HG03457 (cell line): Measurements from ENCODE around the gene UCKL1.
"Not testable (repeated sequence)": the region's sequence is repeated elsewhere in the genome, so short reads cannot be mapped to it uniquely, and the experiment has no call there.

Experiments
- ATAC-seq: cut with Tn5 transposase; IDR thresholded peaks from one replicate; pipeline ENCODE4 v1.9.1; 2021; ENCODE audit warnings: moderate number of reproducible peaks; ENCODE audit not compliant: unreplicated experiment

UCKL1 gene

GRCh38 chr20:63960654-63961621, 4.7 kb upstream of the UCKL1 start:
- ATAC-seq, result not testable (repeated sequence)

DNA sequence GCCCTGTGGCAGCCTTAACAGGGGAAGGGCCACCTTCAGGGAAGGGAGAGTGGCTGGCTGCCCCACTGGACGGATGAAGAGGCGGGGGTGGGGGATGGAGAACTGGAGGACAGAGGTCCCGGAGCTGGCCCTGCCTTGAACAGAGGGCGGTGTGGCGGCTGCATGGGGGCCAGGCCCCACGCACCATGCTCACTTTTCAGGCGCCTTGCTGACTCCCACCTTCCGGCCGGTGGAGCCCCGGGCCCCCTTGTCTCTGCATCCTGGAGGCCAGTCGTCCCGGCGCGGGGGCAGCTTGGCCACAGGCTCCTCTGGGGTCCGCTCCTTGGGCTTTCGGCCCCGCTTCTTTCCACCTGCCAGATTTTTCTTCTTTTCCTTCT, 3.5 kb upstream of the UCKL1 start:
- no peak for ATAC-seq

- ATAC-seq, result no peak
These were observed 2.9 kb upstream of the UCKL1 start for GRCh38 chr20:63958964-63959698.

GRCh38 chr20:63958471-63958870, 2.3 kb upstream of the UCKL1 start:
- no peak for ATAC-seq

DNA sequence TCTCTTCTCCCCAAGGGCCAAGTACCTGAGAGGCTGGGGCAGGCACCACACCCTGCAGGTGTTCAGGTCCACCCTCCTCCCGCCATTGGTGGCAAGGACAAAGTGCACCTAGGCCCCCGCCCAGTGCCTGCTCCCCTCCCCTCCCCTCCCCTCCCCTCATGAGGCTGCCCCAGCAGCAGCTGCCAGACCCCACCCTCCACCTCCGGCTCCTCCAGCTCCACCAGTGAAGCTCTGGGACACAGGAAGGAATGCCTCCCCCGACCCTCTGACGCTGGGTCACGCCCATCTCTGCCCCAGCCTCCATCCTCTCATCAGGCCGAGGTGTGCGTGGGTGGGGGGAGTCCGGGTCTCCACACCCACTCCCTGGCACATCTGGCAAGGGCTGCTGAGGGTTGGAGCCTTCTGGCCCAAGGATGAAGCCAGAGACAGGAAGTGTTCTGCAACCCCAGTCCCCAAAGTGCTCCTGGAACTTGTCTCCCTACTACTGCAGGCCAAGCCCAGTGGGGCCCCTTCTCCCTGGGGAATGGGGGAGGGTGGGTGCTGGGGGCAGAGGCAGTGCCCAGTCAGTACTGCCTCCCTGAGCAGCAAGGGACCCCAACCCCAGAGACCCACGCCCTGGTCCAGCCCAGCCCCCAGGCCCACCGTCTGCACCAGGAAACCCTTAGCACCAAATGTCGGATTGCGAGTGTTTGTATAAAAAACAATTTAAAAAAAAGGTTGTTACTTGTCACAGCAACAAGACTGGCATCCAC, 1.6 kb upstream of the UCKL1 start:
- ATAC-seq, result no peak

DNA sequence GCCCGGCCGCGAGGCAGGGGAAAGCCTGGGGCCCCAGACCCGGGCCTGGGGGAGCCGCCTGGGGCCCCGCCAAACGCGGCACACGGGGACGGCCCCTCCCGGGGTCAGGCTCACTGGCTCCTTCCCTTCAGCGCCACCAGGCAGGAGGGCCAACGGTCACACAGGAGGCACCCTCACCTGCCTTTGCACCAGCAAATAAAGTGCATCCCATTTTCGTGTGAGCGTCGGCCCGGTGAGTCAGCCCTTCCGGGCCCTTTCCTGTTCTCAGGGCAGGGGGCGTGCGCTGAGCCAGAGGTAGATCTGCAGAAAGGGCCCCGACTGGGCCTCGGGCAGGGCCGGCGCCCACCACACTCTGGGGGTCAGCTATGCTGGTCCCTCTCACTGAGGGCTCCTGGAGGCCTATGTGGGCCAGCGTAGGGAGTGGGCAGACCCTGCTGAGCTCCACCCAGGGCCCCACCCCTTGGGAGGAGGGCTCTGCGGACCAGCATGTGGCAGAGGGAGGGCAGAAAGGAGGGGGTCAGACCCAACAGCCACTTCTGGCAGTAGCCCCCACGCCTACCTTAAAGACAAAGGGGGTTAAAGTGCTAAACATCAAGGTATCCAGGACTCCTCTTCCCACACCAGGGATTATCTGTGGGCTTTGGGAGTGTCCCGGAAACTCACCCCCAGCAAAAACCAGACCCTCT, 931 bp upstream of the UCKL1 start:
- no peak for ATAC-seq

GRCh38 chr20:63956664-63957003, 418 bp upstream of the UCKL1 start:
- ATAC-seq, result no peak

GRCh38 chr20:63955281-63955826, 862 bp downstream of the UCKL1 start:
- ATAC-seq, result peak; percentile 5

DNA sequence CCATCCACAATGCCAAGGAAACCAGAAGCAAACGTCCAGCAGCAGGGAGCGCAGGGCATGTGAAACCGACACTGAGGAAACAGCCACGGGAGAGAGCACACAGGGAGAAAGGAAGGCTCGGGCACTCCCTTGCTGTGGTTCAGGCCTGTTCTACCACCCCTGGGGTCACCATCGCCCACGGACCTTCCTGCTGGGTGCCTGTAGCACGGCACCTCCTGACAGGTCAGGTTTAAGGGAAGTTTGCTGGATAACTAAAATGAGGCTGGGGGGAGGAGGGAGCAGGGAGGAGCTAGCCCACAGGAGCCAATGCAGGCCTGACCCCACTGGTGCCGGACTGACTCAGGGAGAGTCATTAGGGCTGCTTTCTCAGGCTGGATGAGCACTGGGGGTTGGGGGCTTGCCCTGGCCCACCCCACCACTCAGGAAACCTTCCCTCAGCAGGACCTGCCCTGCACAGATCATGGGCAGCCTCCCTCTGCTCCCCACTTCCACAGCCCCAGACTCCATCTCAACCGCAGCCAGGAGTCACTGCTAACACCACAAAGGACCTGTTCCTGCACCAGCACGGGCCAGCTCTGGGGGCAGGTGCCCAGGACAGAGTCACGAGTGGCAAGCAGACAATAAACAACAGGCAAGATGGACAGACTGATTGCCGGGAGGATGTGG, 2.3 kb downstream of the UCKL1 start:
- no peak for ATAC-seq

DNA sequence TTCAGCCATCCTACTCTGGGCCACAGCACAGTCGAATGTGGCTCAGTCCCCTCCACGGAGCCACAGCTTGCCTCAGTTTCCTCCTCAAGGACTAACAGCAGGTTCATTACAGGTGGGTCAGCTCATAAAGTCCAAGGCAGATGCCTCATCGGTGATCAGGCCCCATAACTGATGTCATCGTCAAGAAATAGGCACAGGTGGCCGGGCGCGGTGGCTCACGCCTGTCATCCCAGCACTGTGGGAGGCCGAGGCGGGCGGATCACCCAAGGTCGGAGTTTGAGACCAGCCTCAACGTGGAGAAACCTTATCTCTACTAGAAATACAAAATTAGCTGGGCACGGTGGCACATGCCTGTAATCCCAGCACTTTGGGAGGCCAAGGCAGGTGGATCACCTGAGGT, 3.4 kb downstream of the UCKL1 start:
- ATAC-seq, result no peak

DNA sequence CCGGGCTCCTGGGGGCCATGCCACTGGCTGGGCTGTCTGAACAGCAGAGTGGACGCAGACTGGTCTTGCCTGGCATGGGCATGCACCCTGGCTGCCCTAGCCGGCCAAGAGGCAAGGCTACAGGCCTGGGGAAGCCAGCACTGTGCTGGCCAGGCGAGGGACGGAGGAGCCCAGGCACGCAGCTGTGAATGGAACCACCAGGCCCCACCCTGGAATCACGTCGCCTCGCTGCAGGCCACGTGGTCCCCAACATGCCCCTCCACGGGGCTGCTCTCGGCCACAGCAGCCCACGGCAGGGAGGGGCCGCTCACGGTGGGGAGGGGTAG, 4.0 kb downstream of the UCKL1 start:
- no peak for ATAC-seq

DNA sequence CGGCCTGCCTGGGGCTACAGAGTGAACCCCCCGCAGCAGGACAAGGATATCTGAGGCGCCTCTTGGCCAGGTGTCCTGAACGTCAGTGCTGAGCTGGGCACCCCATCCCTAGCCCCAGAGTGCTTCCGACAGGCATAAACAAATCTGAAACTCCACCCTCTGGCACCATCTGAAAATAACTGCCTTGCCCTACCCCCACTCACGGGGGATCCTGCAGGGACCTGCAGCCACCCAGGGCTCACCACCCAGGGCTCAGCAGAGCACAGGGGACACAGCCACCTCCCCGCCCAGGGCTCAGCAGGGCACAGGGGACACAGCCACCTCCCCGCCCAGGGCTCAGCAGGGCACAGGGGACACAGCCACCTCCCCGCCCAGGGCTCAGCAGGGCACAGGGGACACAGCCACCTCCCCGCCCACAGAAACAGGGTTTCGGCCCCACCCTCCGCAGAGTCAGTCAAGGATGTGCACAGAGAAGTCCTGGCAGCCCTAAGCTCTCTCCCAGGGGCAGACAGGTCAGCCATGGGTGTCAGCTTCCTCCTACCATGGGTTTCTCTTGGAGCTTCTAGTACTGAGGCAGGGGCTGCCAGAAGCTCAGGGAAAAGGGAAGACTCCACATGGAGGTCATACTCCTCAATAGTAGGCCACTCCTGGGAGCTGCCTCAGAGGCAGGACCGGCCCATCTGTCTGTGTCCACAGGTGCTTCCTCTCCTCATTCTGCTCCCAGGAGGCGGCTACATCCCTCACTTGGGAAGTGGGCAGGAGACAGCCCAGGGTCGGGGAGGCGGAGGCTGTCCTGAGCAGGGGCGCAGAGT, 4.6 kb downstream of the UCKL1 start:
- no peak for ATAC-seq

DNA sequence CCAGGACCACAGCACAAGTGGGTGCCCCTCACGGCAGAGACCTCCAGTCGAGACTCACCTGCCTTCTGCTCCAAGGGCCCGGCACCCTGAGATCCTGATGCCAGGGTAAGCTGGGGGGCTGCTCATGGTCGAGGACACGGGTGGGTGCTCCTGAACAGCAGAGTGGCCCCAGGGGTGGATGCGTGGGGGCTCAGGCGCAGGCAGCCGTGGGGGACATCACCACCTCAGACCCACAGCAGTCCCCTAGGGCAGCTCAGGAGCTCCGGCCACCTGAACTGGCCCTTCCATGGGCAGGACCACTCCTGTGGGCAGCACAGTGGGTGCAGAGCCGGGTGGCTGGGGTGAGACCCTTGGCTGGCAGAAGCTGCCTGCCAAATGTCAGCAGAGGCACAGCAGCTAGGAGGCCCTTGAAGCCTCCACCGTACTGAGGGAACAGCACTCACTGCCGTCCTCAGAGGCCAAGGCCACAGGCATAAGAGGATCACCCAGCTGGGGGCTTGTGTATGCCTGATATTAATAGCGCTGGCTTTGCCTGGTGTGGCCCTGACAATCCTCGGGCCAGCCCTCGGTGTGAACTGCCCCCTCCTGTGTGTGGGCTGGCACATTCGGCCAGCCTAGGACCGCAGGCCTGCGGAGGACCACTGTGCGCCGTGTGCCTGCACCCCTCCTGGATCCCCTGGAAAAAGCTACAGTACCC, 5.4 kb downstream of the UCKL1 start:
- ATAC-seq, result no peak

DNA sequence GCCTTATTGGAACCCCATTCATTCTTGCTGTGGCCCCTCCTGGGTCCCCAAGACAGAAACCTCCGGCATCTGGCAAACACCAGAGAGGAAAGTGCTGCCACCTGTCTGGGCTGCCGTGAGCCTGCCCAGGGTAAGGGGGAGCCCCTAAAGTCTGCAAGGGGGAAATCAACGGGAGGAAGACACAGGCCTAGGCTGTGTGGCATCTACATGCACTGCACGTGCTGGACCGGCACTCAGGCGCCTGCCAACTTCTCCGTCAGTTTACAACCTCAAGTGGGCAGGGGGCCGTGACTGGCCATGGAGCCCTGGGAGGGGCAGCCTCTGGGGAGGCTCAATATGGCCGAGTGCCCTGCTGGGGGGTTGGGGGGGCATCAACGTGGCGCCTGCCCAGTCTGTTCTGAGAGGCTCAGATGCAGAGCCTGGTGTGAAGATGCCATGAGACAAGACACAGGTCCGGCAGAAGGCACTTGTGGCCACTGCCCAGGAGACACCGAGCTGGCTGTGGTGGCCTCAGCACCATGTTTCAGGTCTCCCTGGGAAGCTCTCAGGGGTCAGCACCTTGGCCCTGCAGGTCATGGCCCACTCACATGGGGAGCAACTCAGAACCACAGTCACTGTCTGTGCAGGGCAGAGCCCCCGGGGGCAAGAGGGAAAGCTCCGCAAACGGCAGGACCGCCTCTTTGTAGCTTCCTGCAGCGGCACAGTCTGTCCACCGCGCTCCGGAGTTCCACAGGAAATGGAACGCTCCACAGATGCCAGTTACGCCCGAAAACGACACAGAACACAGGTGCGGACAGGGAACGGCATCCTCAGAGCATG, 8.4 kb downstream of the UCKL1 start:
- no peak for ATAC-seq

- ATAC-seq, result no peak
These were observed 9.1 kb downstream of the UCKL1 start for GRCh38 chr20:63946986-63947637.

- no peak for ATAC-seq
These were observed 10.0 kb downstream of the UCKL1 start for GRCh38 chr20:63945921-63946920.
